ENCODE data around the gene SMIM44. TPM values are rescaled to one million over a fixed set of nuclear protein-coding genes. Genes with fewer than 3 reads are reported as not detected.

SMIM44 gene
- total and polyA plus RNA-seq, 9 of the 15 experiments (the other 6 are each of a cell fraction or from before 2014, with no cell fraction given), result not detected

GRCh38 chr19:3520166-3521103 lies 37.2 kb upstream of the SMIM44 start (continued):
- no peak for TF ChIP-seq CC2D1A (IDR thresholded peaks at IDR 0.05)
- TF ChIP-seq ZBTB9 (CRISPR knock-in tag; IDR thresholded peaks at IDR 0.05), result peak; percentile 98
- 0 out of 2 replicates have a peak, but pooled peaks have one; percentile 7 for TF ChIP-seq GATAD2A (IDR thresholded peaks at IDR 0.05)
- TF ChIP-seq ZBED1 (IDR thresholded peaks at IDR 0.05), result no peak
- no peak for TF ChIP-seq NFE2L1 (tag; IDR thresholded peaks at IDR 0.05; ENCODE audit: borderline replicate concordance, low read depth)
- 0 out of 2 replicates have a peak, but pooled peaks have one; percentile 46 for TF ChIP-seq TCF7 (IDR thresholded peaks at IDR 0.05; ENCODE audit: borderline replicate concordance)
- TF ChIP-seq HNRNPH1 (optimal IDR thresholded peaks at IDR 0.05; ENCODE audit: low read depth, low read length), result no peak
- 0 out of 2 replicates have a peak, but pooled peaks have one; percentile 65 for TF ChIP-seq TARDBP (IDR thresholded peaks at IDR 0.05)
- 0 out of 4 replicates have a peak, but pooled peaks of 1 of the 2 experiments have one; percentile 26 for TF ChIP-seq ARNT (IDR thresholded peaks at IDR 0.05)
- no peak for TF ChIP-seq TAF15 (IDR thresholded peaks at IDR 0.05; ENCODE audit: low read depth, low read length)
- peak; percentile 46; the same call in 1 of the 2 replicates for TF ChIP-seq RB1 (IDR thresholded peaks at IDR 0.05; ENCODE audit: low read depth)
- TF ChIP-seq ATF7 (IDR thresholded peaks at IDR 0.05), result peak; percentile 69
- TF ChIP-seq CREB3L1 (IDR thresholded peaks at IDR 0.05; ENCODE audit: borderline replicate concordance, low read depth), result 0 out of 2 replicates have a peak, but pooled peaks have one; percentile 72
- no peak for TF ChIP-seq SAFB2 (IDR thresholded peaks at IDR 0.05; ENCODE audit: borderline replicate concordance, low read depth, low read length, severe bottlenecking)
- no peak for TF ChIP-seq FOXM1 (IDR thresholded peaks at IDR 0.05; ENCODE audit: low read depth)
- TF ChIP-seq FOXM1 (CRISPR knock-in tag; IDR thresholded peaks at IDR 0.05; ENCODE audit: low read depth), result peak; percentile 81; the same call in 1 of the 2 replicates
- peak; percentile 62; the same call in 1 of the 2 replicates for TF ChIP-seq ZBTB2 (IDR thresholded peaks at IDR 0.05)
- TF ChIP-seq HOMEZ (CRISPR knock-in tag; IDR thresholded peaks at IDR 0.05), result no peak
- no peak for TF ChIP-seq PRMT5 (CRISPR knock-in tag; IDR thresholded peaks at IDR 0.05)
- TF ChIP-seq GATA2 (CRISPR knock-in tag; IDR thresholded peaks at IDR 0.05), result peak; percentile 97
- TF ChIP-seq ASH1L (IDR thresholded peaks at IDR 0.05; ENCODE audit: borderline replicate concordance, low read depth, partially characterized antibody), result peak; percentile 32
- peak; percentile 80 for TF ChIP-seq SMAD4 (CRISPR knock-in tag; conservative IDR thresholded peaks at IDR 0.05)

All from K562 (cell line).